GM12864 (cell line): Measurements from ENCODE around the gene MIPOL1.

Experiments
- DNase-seq: peaks from one replicate; pipeline ENCODE4 v3.0.0-alpha.2; 2011; ENCODE audit warnings: low read depth
- H3K4me3 ChIP-seq: 2 replicates; pipeline ENCODE4 v1.5.1; 2011; ENCODE audit warnings: mild to moderate bottlenecking, low read depth, low read length, control low read depth
- CTCF ChIP-seq: IDR thresholded peaks from 2 replicates; pipeline ENCODE4 v1.5.1; 2011; ENCODE audit warnings: low read depth, mild to moderate bottlenecking, moderate library complexity, low read length, control low read depth, inconsistent platforms; ENCODE audit errors: missing control alignments

Gene MIPOL1

GRCh38 chr14:37257501-37258070 lies 59.8 kb downstream of the MIPOL1 start:
- DNase-seq = no peak
- H3K4me3 ChIP-seq = no peak overlapping the region
- no peak for TF ChIP-seq CTCF

- H3K4me3 ChIP-seq = no peak overlapping the region
- no peak for DNase-seq
- no peak for TF ChIP-seq CTCF
Observed at GRCh38 chr14:37262649-37263048, 64.9 kb downstream of the MIPOL1 start.

- DNase-seq = no peak
- TF ChIP-seq CTCF = no peak
- H3K4me3 ChIP-seq = no peak overlapping the region
Observed at GRCh38 chr14:37263656-37264236, 66.0 kb downstream of the MIPOL1 start.

- TF ChIP-seq CTCF = no peak
- no peak overlapping the region for H3K4me3 ChIP-seq
- DNase-seq = no peak
Observed at GRCh38 chr14:37268788-37269187, 71.1 kb downstream of the MIPOL1 start.

GRCh38 chr14:37270629-37271028 lies 72.9 kb downstream of the MIPOL1 start:
- H3K4me3 ChIP-seq = no peak overlapping the region
- DNase-seq = no peak
- no peak for TF ChIP-seq CTCF

- H3K4me3 ChIP-seq = no peak overlapping the region
- no peak for TF ChIP-seq CTCF
- no peak for DNase-seq
Observed at GRCh38 chr14:37272569-37272968, 74.8 kb downstream of the MIPOL1 start.

- no peak for DNase-seq
- no peak overlapping the region for H3K4me3 ChIP-seq
- no peak for TF ChIP-seq CTCF
Observed at GRCh38 chr14:37274652-37275051, 76.9 kb downstream of the MIPOL1 start.
